Stimulated activated CD4-positive, alpha-beta T cell treated with anti-CD3 and anti-CD28 coated beads, Interleukin-4, amount 100 ng/mL, for 1 hour (primary cell): ENCODE data around the gene C14orf132.

Source experiments
- DNase-seq: peaks from one replicate; pipeline ENCODE4 v3.0.0-alpha.2; 2020

Gene C14orf132

GRCh38 chr14:96125536-96125935 lies 86.4 kb downstream of the C14orf132 start:
- no peak for DNase-seq

- DNase-seq: no peak
Measured at GRCh38 chr14:96126339-96126782, 87.2 kb downstream of the C14orf132 start.

GRCh38 chr14:96126783-96127271 lies 87.7 kb downstream of the C14orf132 start:
- no peak for DNase-seq

GRCh38 chr14:96129128-96129736 lies 90.1 kb downstream of the C14orf132 start:
- DNase-seq: no peak

GRCh38 chr14:96130391-96130790 lies 91.2 kb downstream of the C14orf132 start:
- DNase-seq: no peak

GRCh38 chr14:96130854-96131253 lies 91.7 kb downstream of the C14orf132 start:
- no peak for DNase-seq

- DNase-seq: no peak
Measured at GRCh38 chr14:96131836-96132235, 92.7 kb downstream of the C14orf132 start.

- DNase-seq: no peak
Measured at GRCh38 chr14:96134508-96134907, 95.3 kb downstream of the C14orf132 start.

- no peak for DNase-seq
Measured at GRCh38 chr14:96135285-96135684, 96.1 kb downstream of the C14orf132 start.

- no peak for DNase-seq
Measured at GRCh38 chr14:96136371-96137005, 97.3 kb downstream of the C14orf132 start.

GRCh38 chr14:96138241-96138640 lies 99.1 kb downstream of the C14orf132 start:
- no peak for DNase-seq

- no peak for DNase-seq
Measured at GRCh38 chr14:96139169-96139568, 100.0 kb downstream of the C14orf132 start.

- no peak for DNase-seq
Measured at GRCh38 chr14:96139879-96140278, 100.7 kb downstream of the C14orf132 start.

GRCh38 chr14:96140952-96141351 lies 101.8 kb downstream of the C14orf132 start:
- no peak for DNase-seq
